IMR-90 (cell line): ENCODE data around the gene SREBF2. TPM values are rescaled to one million over a fixed set of nuclear protein-coding genes. Genes with fewer than 3 reads are reported as not detected.

Experiments used
- ATAC-seq: fragments of 200-7000 bp; cut with Tn5 transposase; 2 replicates; pipeline ENCODE4 v1.9.1; 2020; ENCODE audit warnings: low read depth, mild to moderate bottlenecking, moderate library complexity
- BruUV-seq: library from RNA; stranded (reverse); fragments of 400-500 nt; replicated peaks from 2 replicates; lab custom pipeline; 2021; lab: Mats Ljungman, UMichigan
- CTCF ChIA-PET: fragments of 300-600 bp; formaldehyde crosslinking; extraction: SDS; loops from one replicate; lab custom pipeline; 2021; ENCODE audit warnings: antibody characterized with exemption; lab: Yijun Ruan, JAX
- POLR2A ChIA-PET: fragments of 300-600 bp; sonication (Branson Sonifier 250); formaldehyde crosslinking; loops from one replicate; lab custom pipeline; 2022; ENCODE audit warnings: antibody characterized with exemption; ENCODE audit not compliant: unreplicated experiment; lab: Charles Lee
- DNase-seq: peaks from one replicate; pipeline ENCODE4 v3.0.0; 2013
- H2AFZ ChIP-seq: replicated peaks from 2 replicates; pipeline ENCODE3; 2013; ENCODE audit warnings: low read length, mild to moderate bottlenecking; ENCODE audit not compliant: poor library complexity
- H2AK5ac ChIP-seq: 2 replicates; pipeline ENCODE4 v1.6.1; 2013; ENCODE audit warnings: low read depth, low read length, inconsistent platforms
- H2AK9ac ChIP-seq: replicated peaks from 2 replicates; pipeline ENCODE3; 2013; ENCODE audit warnings: mild to moderate bottlenecking, low read depth, low read length, moderate library complexity; ENCODE audit not compliant: poor library complexity
- H2BK120ac ChIP-seq: 2 replicates; pipeline ENCODE4 v1.6.1; 2013; ENCODE audit warnings: low read depth, low read length, inconsistent platforms
- H2BK15ac ChIP-seq: 3 replicates; pipeline ENCODE4 v1.6.1; 2013; ENCODE audit warnings: low read depth, low read length, inconsistent platforms
- H2BK20ac ChIP-seq: 2 replicates; pipeline ENCODE4 v1.6.1; 2013; ENCODE audit warnings: low read depth, mild to moderate bottlenecking, inconsistent platforms, low read length, moderate library complexity
- H2BK5ac ChIP-seq: 2 replicates; pipeline ENCODE4 v1.6.1; 2013; ENCODE audit warnings: mild to moderate bottlenecking, low read depth, low read length, inconsistent platforms; ENCODE audit not compliant: poor library complexity, severe bottlenecking
- H3K14ac ChIP-seq: replicated peaks from 2 replicates; pipeline ENCODE4 v1.6.1; 2013; ENCODE audit warnings: low read depth, low read length, inconsistent platforms
- H3K18ac ChIP-seq: 2 replicates; pipeline ENCODE4 v1.6.1; 2013; ENCODE audit warnings: low read depth, low read length, control low read depth
- H3K23ac ChIP-seq: 2 replicates; pipeline ENCODE4 v1.6.1; 2013; ENCODE audit warnings: low read depth, low read length, inconsistent platforms
- H3K27ac ChIP-seq: 2 replicates; pipeline ENCODE4 v1.5.1; 2013; ENCODE audit warnings: mild to moderate bottlenecking, control low read depth, low read length; ENCODE audit not compliant: insufficient read depth
- H3K27me3 ChIP-seq: 2 replicates; pipeline ENCODE4 v1.6.1; 2013; ENCODE audit warnings: low read length; ENCODE audit not compliant: control insufficient read depth, insufficient read depth
- H3K36me3 ChIP-seq: 2 replicates; pipeline ENCODE4 v1.6.1; 2013; ENCODE audit warnings: low read length, mixed read lengths; ENCODE audit not compliant: control insufficient read depth, insufficient read depth
- H3K4ac ChIP-seq: 2 replicates; pipeline ENCODE4 v1.6.1; 2013; ENCODE audit warnings: low read depth, low read length, inconsistent platforms
- H3K4me1 ChIP-seq: 2 replicates; pipeline ENCODE4 v1.6.1; 2013; ENCODE audit warnings: low read length, mixed read lengths; ENCODE audit not compliant: control insufficient read depth, insufficient read depth
- H3K4me2 ChIP-seq: 2 replicates; pipeline ENCODE4 v1.6.1; 2013; ENCODE audit warnings: low read depth, mild to moderate bottlenecking, control low read depth, low read length, moderate library complexity
- H3K4me3 ChIP-seq: 2 replicates; pipeline ENCODE4 v1.5.1; 2013; ENCODE audit warnings: low read depth, mild to moderate bottlenecking, control low read depth, low read length, moderate library complexity; ENCODE audit not compliant: insufficient read depth
- H3K56ac ChIP-seq: 2 replicates; pipeline ENCODE4 v1.6.1; 2013; ENCODE audit warnings: low read length, inconsistent platforms; ENCODE audit not compliant: insufficient read depth; ENCODE audit errors: extremely low read depth
- H3K79me1 ChIP-seq, 2 experiments: 2 replicates each; pipeline ENCODE4 v1.6.1; 2013; ENCODE audit warnings: low read length in 2 of 2, inconsistent platforms in 1 of 2, low read depth in 1 of 2
- H3K9ac ChIP-seq: 2 replicates; pipeline ENCODE4 v1.6.1; 2013; ENCODE audit warnings: low read depth, low read length, control low read depth
- H3K9me1 ChIP-seq: 2 replicates; pipeline ENCODE4 v1.6.1; 2013; ENCODE audit warnings: low read length, inconsistent platforms; ENCODE audit not compliant: insufficient read depth
- H3K9me3 ChIP-seq: 2 replicates; pipeline ENCODE4 v1.6.1; 2013; ENCODE audit warnings: low read length; ENCODE audit not compliant: control insufficient read depth, insufficient read depth
- H4K20me1 ChIP-seq: 2 replicates; pipeline ENCODE4 v1.6.1; 2013; ENCODE audit warnings: low read length, inconsistent platforms; ENCODE audit not compliant: insufficient read depth
- H4K5ac ChIP-seq: 2 replicates; pipeline ENCODE4 v1.6.1; 2013; ENCODE audit warnings: mild to moderate bottlenecking, low read depth, low read length, control low read depth
- H4K8ac ChIP-seq, 2 experiments: 2 replicates each; pipeline ENCODE4 v1.6.1; 2013; ENCODE audit warnings: low read depth in 2 of 2, low read length in 2 of 2, control low read depth in 1 of 2, inconsistent platforms in 1 of 2
- H4K91ac ChIP-seq: 2 replicates; pipeline ENCODE4 v1.6.1; 2013; ENCODE audit warnings: low read depth, low read length, inconsistent platforms; ENCODE audit not compliant: insufficient read depth
- BHLHE40 ChIP-seq: fragments of 150-350 bp; IDR thresholded peaks from 2 replicates; pipeline ENCODE4 v1.6.1; 2016; ENCODE audit warnings: mild to moderate bottlenecking, low read depth, low read length
- CEBPB ChIP-seq: IDR thresholded peaks from 2 replicates; pipeline ENCODE4 v1.6.1; 2012; ENCODE audit warnings: low read depth, low read length, improper control_type of control experiment
- CHD1 ChIP-seq: IDR thresholded peaks from 2 replicates; pipeline ENCODE4 v1.6.1; 2012; ENCODE audit warnings: low read depth, low read length, improper control_type of control experiment
- FOS ChIP-seq: fragments of 150-350 bp; IDR thresholded peaks from 2 replicates; pipeline ENCODE4 v1.6.1; 2016; ENCODE audit warnings: low read depth, low read length
- MAFK ChIP-seq: IDR thresholded peaks from 2 replicates; pipeline ENCODE4 v1.6.1; 2012; ENCODE audit warnings: low read depth, low read length, improper control_type of control experiment
- MAZ ChIP-seq: IDR thresholded peaks from 2 replicates; pipeline ENCODE4 v1.6.1; 2012; ENCODE audit warnings: low read depth, mild to moderate bottlenecking, low read length, improper control_type of control experiment, moderate library complexity, borderline replicate concordance
- MXI1 ChIP-seq: IDR thresholded peaks from 2 replicates; pipeline ENCODE4 v1.6.1; 2012; ENCODE audit warnings: low read depth, mild to moderate bottlenecking, low read length, moderate library complexity, borderline replicate concordance
- RCOR1 ChIP-seq: IDR thresholded peaks from 2 replicates; pipeline ENCODE4 v1.6.1; 2012; ENCODE audit warnings: mild to moderate bottlenecking, low read length, improper control_type of control experiment; ENCODE audit not compliant: insufficient replicate concordance
- RFX5 ChIP-seq: IDR thresholded peaks from 2 replicates; pipeline ENCODE4 v1.8.0; 2012; ENCODE audit warnings: low read depth, mild to moderate bottlenecking, low read length, moderate library complexity
- WGBS, 2 experiments: methylation state at CpG; one replicate each; pipeline versions ENCODE4 v1.1.5 to v1.1.7; 2013; ENCODE audit warnings: missing lambda C conversion rate in 2 of 2; ENCODE audit not compliant: insufficient read length in 1 of 2; ENCODE audit errors: extremely low coverage in 2 of 2; 5-methylcytosine and 5-hydroxymethylcytosine counted together
- dilution Hi-C: fragments of 300-500 bp; cut with HindIII; formaldehyde crosslinking; loops from one replicate; pipeline ENCODE4 v1.14.3; 2018; ENCODE audit warnings: low sequenced_read_pairs; ENCODE audit not compliant: unreplicated experiment
- in situ Hi-C: fragments of 300-500 bp; cut with MboI; formaldehyde crosslinking; loops from 3 replicates; pipeline ENCODE4 v1.14.3; 2019; ENCODE audit warnings: low sequenced_read_pairs, inconsistent platforms, mixed read lengths
- intact Hi-C: fragments of 100-400 bp; cut with micrococcal nuclease; formaldehyde crosslinking; loops from 2 replicates; pipeline ENCODE4 v1.10.0; 2022
- polyA plus RNA-seq, 3 experiments: library from polyadenylated mRNA; depleted of rRNA; stranded (reverse); fragments of >200 nt; gene quantifications; 2 replicates each; pipeline ENCODE4 v1.2.3, GENCODE V29; 2012; ENCODE audit warnings: low replicate concordance in 1 of 3
- total RNA-seq: library from RNA; depleted of rRNA; stranded (reverse); fragments of >200 nt; gene quantifications from 2 replicates; pipeline ENCODE4 v1.2.3, GENCODE V29; 2012
- TF ChIP-seq, protein P1 (sequence below): fragments of 150-350 bp; IDR thresholded peaks from 2 replicates; pipeline ENCODE4 v1.6.1; 2017; ENCODE audit warnings: mild to moderate bottlenecking, antibody characterized with exemption, low read length, low read depth
- TF ChIP-seq, protein P2 (sequence below): fragments of 150-350 bp; IDR thresholded peaks from 2 replicates; pipeline ENCODE4 v1.6.1; 2016; ENCODE audit warnings: low read depth, mild to moderate bottlenecking, low read length, moderate library complexity, borderline replicate concordance

The SREBF2 gene
- total and polyA plus RNA-seq, 2 of the 4 experiments (the other 2 are of a cell fraction): 8.1 to 47.4 TPM

GRCh38 chr22:41798736-41799135, 34.2 kb upstream of the SREBF2 start:
- H4K5ac ChIP-seq: no peak overlapping the region
- no peak overlapping the region for H2BK5ac ChIP-seq
- POLR2A ChIA-PET: no interaction called here
- no peak overlapping the region for H3K56ac ChIP-seq
- H4K8ac ChIP-seq: no peak overlapping the region
- dilution Hi-C loops: no loop called here
- no peak overlapping the region for H2BK15ac ChIP-seq
- CTCF ChIA-PET: no interaction called here
- H3K9me3 ChIP-seq: no peaks in the 10 kb centered on the region
- H2BK20ac ChIP-seq: no peak overlapping the region
- no peak overlapping the region for H4K91ac ChIP-seq
- whole genome bisulfite sequencing, 2 experiments: 100% methylated on average over 1 of the region's 2 CpGs; no CpG with 5 or more reads in 1 of the 2 experiments
- H2AK5ac ChIP-seq: no peak overlapping the region
- no peaks in the 10 kb centered on the region for H3K36me3 ChIP-seq
- in situ Hi-C loops: no loop called here
- no peak overlapping the region for H2AK9ac ChIP-seq
- H3K4me2 ChIP-seq: no peak overlapping the region
- peaks cover 12 to 23% of the 10 kb centered on the region in 2 experiments; a peak in 3 of 4 replicates for H3K79me1 ChIP-seq
- H2BK120ac ChIP-seq: no peak overlapping the region
- H3K4ac ChIP-seq: no peak overlapping the region
- H3K9me1 ChIP-seq: peaks cover 7% of the 10 kb centered on the region
- intact Hi-C loops: no loop called here
- H2AFZ ChIP-seq: no peak overlapping the region
- H3K23ac ChIP-seq: no peak overlapping the region
- no peak for DNase-seq
- H4K20me1 ChIP-seq: no peaks in the 10 kb centered on the region
- no peak overlapping the region for H3K18ac ChIP-seq
- H3K27me3 ChIP-seq: no peaks in the 10 kb centered on the region
- no peak for TF ChIP-seq MXI1
- no peak for TF ChIP-seq MAFK
- no peak for TF ChIP-seq FOS
- TF ChIP-seq, protein P1, sequence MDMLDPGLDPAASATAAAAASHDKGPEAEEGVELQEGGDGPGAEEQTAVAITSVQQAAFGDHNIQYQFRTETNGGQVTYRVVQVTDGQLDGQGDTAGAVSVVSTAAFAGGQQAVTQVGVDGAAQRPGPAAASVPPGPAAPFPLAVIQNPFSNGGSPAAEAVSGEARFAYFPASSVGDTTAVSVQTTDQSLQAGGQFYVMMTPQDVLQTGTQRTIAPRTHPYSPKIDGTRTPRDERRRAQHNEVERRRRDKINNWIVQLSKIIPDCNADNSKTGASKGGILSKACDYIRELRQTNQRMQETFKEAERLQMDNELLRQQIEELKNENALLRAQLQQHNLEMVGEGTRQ: no peak
- no peak for TF ChIP-seq MAZ
- TF ChIP-seq RFX5: no peak
- TF ChIP-seq RCOR1: no peak
- TF ChIP-seq CEBPB: no peak
- TF ChIP-seq CHD1: no peak
- TF ChIP-seq, protein P2, sequence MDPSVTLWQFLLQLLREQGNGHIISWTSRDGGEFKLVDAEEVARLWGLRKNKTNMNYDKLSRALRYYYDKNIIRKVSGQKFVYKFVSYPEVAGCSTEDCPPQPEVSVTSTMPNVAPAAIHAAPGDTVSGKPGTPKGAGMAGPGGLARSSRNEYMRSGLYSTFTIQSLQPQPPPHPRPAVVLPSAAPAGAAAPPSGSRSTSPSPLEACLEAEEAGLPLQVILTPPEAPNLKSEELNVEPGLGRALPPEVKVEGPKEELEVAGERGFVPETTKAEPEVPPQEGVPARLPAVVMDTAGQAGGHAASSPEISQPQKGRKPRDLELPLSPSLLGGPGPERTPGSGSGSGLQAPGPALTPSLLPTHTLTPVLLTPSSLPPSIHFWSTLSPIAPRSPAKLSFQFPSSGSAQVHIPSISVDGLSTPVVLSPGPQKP: no peak
- no peak for TF ChIP-seq BHLHE40
- no peak overlapping the region for H3K14ac ChIP-seq
- ATAC-seq: no peak
- H3K4me1 ChIP-seq: peaks cover 11% of the 10 kb centered on the region
- H3K4me3 ChIP-seq: no peak overlapping the region
- no peak overlapping the region for H3K9ac ChIP-seq
- H3K27ac ChIP-seq: no peak overlapping the region
- no TSS peak for BruUV-seq
